Endodermal cell (in vitro differentiated cells): ENCODE results near the gene POU5F1. TPM values are rescaled to one million over a fixed set of nuclear protein-coding genes. Genes with fewer than 3 reads are reported as not detected.
A peak's percentile ranks its signal among the peaks of the same experiment; 100 is the strongest.
"Not testable (repeated sequence)": the region's sequence is repeated elsewhere in the genome, so short reads cannot be mapped to it uniquely, and the experiment has no call there.

ENCODE experiments used
- DNase-seq: peaks from one replicate; pipeline ENCODE4 v3.0.0-alpha.2; 2017
- H3K27ac ChIP-seq: 2 replicates; pipeline ENCODE4 v1.5.1; 2013; ENCODE audit warnings: mild to moderate bottlenecking, low read depth, low read length, moderate library complexity
- H3K27me3 ChIP-seq: 2 replicates; pipeline ENCODE4 v1.6.1; 2013; ENCODE audit warnings: mild to moderate bottlenecking, low read length, moderate library complexity; ENCODE audit not compliant: insufficient read depth, control insufficient read depth, poor library complexity, severe bottlenecking
- H3K36me3 ChIP-seq: 2 replicates; pipeline ENCODE4 v1.7.0; 2013; ENCODE audit warnings: mild to moderate bottlenecking, low read length, moderate library complexity; ENCODE audit not compliant: control insufficient read depth, insufficient read depth
- H3K4me1 ChIP-seq: one replicate; pipeline ENCODE4 v1.7.0; 2013; ENCODE audit warnings: low read length; ENCODE audit not compliant: control insufficient read depth, insufficient read depth
- H3K4me3 ChIP-seq: 2 replicates; pipeline ENCODE4 v1.5.1; 2013; ENCODE audit warnings: mild to moderate bottlenecking, low read length, moderate library complexity
- H3K9ac ChIP-seq: 2 replicates; pipeline ENCODE4 v1.6.1; 2013; ENCODE audit warnings: mild to moderate bottlenecking, low read length, moderate library complexity; ENCODE audit not compliant: poor library complexity, severe bottlenecking; ENCODE audit errors: extremely low read depth
- H3K9me3 ChIP-seq: 2 replicates; pipeline ENCODE4 v1.6.1; 2013; ENCODE audit warnings: mild to moderate bottlenecking, low read length, moderate library complexity; ENCODE audit not compliant: control insufficient read depth
- H3K27ac Mint-ChIP-seq: 2 replicates; pipeline ENCODE4 v1.8.0; 2020; ENCODE audit warnings: mixed read lengths
- H3K27me3 Mint-ChIP-seq: 2 replicates; pipeline ENCODE4 v1.8.0; 2021; ENCODE audit warnings: mild to moderate bottlenecking, mixed read lengths; ENCODE audit not compliant: insufficient read depth
- H3K36me3 Mint-ChIP-seq: 2 replicates; pipeline ENCODE4 v1.8.0; 2020; ENCODE audit warnings: low read depth, mixed read lengths
- H3K4me1 Mint-ChIP-seq: 2 replicates; pipeline ENCODE4 v1.8.0; 2020; ENCODE audit warnings: mixed read lengths
- H3K4me3 Mint-ChIP-seq: 2 replicates; pipeline ENCODE4 v1.8.0; 2020; ENCODE audit warnings: mild to moderate bottlenecking, moderate library complexity, mixed read lengths
- H3K9me3 Mint-ChIP-seq: 2 replicates; pipeline ENCODE4 v1.8.0; 2020; ENCODE audit warnings: mild to moderate bottlenecking, mixed read lengths
- CTCF ChIP-seq: fragments of 200-600 bp; sonication (generic); conservative IDR thresholded peaks from 2 replicates; pipeline ENCODE4 v1.5.0; 2021; ENCODE audit warnings: antibody characterized with exemption, mild to moderate bottlenecking
- whole genome bisulfite sequencing, 2 experiments: methylation state at CpG; one replicate each; pipeline versions ENCODE4 v1.1.5 to v1.1.7; 2013; ENCODE audit warnings: missing lambda C conversion rate in 2 of 2, mixed read lengths in 1 of 2; ENCODE audit not compliant: insufficient coverage in 1 of 2, insufficient read length in 1 of 2; 5-methylcytosine and 5-hydroxymethylcytosine counted together
- total RNA-seq, 2 donors: library from RNA; stranded (reverse); fragmentation: NEBNext Ultra II Directional in 1 of 2; extraction: Animal tissue kit (Norgen Biotek cat#: 25700) in 1 of 2; gene quantifications; 2 replicates in 1 of 2; 3 replicates in 1 of 2; pipeline ENCODE4 v1.2.1, GENCODE V29; 2021

The POU5F1 gene
- total RNA-seq, 2 donors from 2014 or later: 106 to 687 TPM

DNA sequence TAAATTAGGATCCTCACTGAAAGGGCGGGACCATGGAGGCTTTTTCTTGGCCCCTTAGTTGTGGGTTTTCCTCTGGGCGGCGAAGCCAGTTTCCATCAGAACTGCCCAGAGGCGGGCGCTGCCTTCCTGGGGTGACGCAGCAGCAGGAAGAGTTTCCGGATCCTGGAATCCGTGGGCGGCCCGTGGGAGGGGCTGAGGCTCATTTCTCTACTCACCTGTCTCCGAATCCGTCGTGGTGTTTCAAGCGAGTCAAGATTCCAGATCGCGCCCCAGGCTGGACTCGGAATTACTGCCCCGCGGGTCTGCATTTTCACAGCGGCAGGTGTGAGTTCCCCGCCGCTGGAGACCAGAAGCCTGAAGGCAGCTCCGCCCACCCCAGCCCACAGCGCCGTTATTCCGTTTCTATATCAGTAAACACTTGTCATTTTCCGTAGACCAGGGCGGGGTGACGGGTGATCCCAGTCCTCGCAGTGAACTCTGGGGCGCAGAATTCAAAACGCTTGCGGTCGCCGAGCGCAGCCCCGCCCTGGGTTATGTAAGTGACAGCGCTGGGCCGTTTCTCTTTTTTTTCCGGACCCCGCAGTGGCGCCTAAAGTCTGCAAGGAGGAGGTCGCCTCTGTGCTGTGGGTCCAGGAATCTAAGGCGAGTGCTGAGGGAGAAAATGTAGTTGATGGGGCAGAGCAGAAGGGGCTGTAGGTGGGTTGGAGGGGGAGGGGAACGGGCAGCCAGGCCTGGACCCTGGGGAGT, 27.2 kb upstream of the POU5F1 start:
- no peaks in the 10 kb centered on the region for H3K36me3 ChIP-seq
- H3K27ac ChIP-seq: no peak overlapping the region
- peaks cover 16% of the 10 kb centered on the region for H3K9me3 Mint-ChIP-seq
- peaks cover 2% of the 10 kb centered on the region for H3K4me1 Mint-ChIP-seq
- H3K27me3 Mint-ChIP-seq: peaks cover 2% of the 10 kb centered on the region
- TF ChIP-seq CTCF: no peak
- H3K4me3 Mint-ChIP-seq: peak overlapping the region; percentile 78
- 1 to 2% methylated on average over 21 to 45 of the region's 45 CpGs for WGBS, 2 experiments
- peak overlapping the region; percentile 84 for H3K4me3 ChIP-seq
- peaks cover 9% of the 10 kb centered on the region for H3K9me3 ChIP-seq
- peak overlapping the region; percentile 66 for H3K27ac Mint-ChIP-seq
- peak overlapping the region; percentile 44 for H3K9ac ChIP-seq
- peak; percentile 87 for DNase-seq
- no peaks in the 10 kb centered on the region for H3K4me1 ChIP-seq
- peaks cover 2% of the 10 kb centered on the region for H3K36me3 Mint-ChIP-seq
- H3K27me3 ChIP-seq: no peaks in the 10 kb centered on the region

DNA sequence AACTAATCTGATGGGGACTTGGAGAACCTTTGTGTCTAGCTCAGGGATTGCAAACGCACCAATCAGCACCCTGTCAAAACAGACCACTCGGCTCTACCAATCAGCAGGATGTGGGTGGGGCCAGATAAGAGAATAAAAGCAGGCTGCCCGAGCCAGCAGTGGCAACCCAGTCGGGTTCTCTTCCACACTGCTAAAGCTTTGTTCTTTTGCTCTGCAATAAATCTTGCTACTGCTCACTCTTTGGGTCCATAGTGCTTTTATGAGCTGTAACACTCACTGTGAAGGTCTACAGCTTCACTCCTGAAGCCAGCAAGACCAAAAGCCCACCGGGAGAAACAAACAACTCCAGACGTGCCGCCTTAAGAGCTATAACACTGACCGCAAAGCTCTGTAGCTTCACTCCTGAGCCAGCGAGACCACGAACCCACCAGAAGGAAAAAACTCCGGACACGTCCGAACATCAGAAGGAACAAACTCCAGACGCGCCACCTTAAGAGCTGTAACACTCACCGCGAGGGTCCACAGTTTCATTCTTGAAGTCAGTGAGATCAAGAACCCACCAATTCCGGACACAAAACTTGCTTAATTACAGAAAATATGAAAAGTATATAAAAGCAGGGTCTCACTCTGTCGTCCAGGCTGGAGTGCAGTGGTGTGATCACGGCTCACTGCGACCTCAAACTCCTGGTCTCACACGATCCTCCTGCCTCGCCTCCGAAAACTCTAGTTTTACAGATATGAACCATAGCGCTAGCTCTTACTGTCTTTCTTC, 26.0 kb upstream of the POU5F1 start:
- peak overlapping the region; percentile 78 for H3K4me3 Mint-ChIP-seq
- H3K27me3 ChIP-seq, H3K27ac ChIP-seq, H3K36me3 ChIP-seq, H3K27me3 Mint-ChIP-seq, H3K27ac Mint-ChIP-seq, H3K9ac ChIP-seq, H3K9me3 ChIP-seq, H3K4me1 ChIP-seq, H3K4me1 Mint-ChIP-seq, H3K36me3 Mint-ChIP-seq, DNase-seq: not testable (repeated sequence)
- peak overlapping the region; percentile 84 for H3K4me3 ChIP-seq
- 89 to 94% methylated on average over 16 to 25 of the region's 25 CpGs for WGBS, 2 experiments
- H3K9me3 Mint-ChIP-seq: peaks cover 18% of the 10 kb centered on the region

- not testable (repeated sequence) for H3K4me1 Mint-ChIP-seq
- peaks cover 14% of the 10 kb centered on the region for H3K9me3 Mint-ChIP-seq
Observed at GRCh38 chr6:31195308-31195979, 25.0 kb upstream of the POU5F1 start.

More at GRCh38 chr6:31195308-31195979, 25.0 kb upstream of the POU5F1 start:
- H3K4me1 ChIP-seq, H3K27me3 ChIP-seq, H3K27ac Mint-ChIP-seq, H3K4me3 ChIP-seq, H3K9me3 ChIP-seq, H3K36me3 ChIP-seq, H3K27me3 Mint-ChIP-seq, DNase-seq, H3K36me3 Mint-ChIP-seq, H3K27ac ChIP-seq, H3K4me3 Mint-ChIP-seq, H3K9ac ChIP-seq: not testable (repeated sequence)
- WGBS, 2 experiments: 94 to 98% methylated on average over 7 to 40 of the region's 41 CpGs
